HL-60 (cell line): Measurements from ENCODE around the gene HMGA1.

Experiments used
- GABPA ChIP-seq: IDR thresholded peaks from 2 replicates; pipeline ENCODE4 v1.6.1; 2012; ENCODE audit warnings: low read depth
- POLR2AphosphoS5 ChIP-seq: IDR thresholded peaks from 2 replicates; pipeline ENCODE4 v1.6.1; 2012; ENCODE audit warnings: low read depth
- SPI1 ChIP-seq: IDR thresholded peaks from 2 replicates; pipeline ENCODE4 v1.6.1; 2012; ENCODE audit warnings: low read depth, mild to moderate bottlenecking, borderline replicate concordance
- TF ChIP-seq, protein P1 (sequence below): IDR thresholded peaks from one replicate; pipeline ENCODE4 v1.5.1; 2011; ENCODE audit warnings: low read length, control low read depth, inconsistent platforms; ENCODE audit not compliant: insufficient read depth
- TF ChIP-seq, protein P2 (sequence below): IDR thresholded peaks from 2 replicates; pipeline ENCODE4 v1.6.1; 2012; ENCODE audit warnings: low read depth; ENCODE audit not compliant: insufficient replicate concordance

DNA sequence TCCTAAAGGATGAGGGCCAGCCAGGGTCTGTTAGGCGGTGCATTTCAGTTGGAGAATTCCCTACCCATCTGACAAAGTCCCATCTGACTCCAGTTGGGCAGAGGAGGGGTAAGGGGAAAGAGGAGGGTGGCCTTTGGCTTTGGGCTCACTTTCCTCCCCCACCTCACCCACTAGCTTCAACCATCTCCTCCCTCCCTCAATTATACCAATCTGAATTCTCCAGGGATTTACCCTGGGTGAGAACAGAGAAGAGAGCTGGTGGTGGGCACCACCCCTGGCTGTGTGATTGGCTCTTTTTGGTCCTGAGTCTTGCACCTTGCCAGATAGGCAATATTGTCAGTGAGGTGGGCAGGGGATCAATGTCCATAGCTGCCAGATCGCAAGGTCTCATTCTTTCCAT, 3.2 kb downstream of the HMGA1 start:
- no peak for TF ChIP-seq POLR2AphosphoS5
- TF ChIP-seq, protein P1, sequence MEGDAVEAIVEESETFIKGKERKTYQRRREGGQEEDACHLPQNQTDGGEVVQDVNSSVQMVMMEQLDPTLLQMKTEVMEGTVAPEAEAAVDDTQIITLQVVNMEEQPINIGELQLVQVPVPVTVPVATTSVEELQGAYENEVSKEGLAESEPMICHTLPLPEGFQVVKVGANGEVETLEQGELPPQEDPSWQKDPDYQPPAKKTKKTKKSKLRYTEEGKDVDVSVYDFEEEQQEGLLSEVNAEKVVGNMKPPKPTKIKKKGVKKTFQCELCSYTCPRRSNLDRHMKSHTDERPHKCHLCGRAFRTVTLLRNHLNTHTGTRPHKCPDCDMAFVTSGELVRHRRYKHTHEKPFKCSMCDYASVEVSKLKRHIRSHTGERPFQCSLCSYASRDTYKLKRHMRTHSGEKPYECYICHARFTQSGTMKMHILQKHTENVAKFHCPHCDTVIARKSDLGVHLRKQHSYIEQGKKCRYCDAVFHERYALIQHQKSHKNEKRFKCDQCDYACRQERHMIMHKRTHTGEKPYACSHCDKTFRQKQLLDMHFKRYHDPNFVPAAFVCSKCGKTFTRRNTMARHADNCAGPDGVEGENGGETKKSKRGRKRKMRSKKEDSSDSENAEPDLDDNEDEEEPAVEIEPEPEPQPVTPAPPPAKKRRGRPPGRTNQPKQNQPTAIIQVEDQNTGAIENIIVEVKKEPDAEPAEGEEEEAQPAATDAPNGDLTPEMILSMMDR: no peak
- no peak for TF ChIP-seq GABPA
- TF ChIP-seq, protein P2, sequence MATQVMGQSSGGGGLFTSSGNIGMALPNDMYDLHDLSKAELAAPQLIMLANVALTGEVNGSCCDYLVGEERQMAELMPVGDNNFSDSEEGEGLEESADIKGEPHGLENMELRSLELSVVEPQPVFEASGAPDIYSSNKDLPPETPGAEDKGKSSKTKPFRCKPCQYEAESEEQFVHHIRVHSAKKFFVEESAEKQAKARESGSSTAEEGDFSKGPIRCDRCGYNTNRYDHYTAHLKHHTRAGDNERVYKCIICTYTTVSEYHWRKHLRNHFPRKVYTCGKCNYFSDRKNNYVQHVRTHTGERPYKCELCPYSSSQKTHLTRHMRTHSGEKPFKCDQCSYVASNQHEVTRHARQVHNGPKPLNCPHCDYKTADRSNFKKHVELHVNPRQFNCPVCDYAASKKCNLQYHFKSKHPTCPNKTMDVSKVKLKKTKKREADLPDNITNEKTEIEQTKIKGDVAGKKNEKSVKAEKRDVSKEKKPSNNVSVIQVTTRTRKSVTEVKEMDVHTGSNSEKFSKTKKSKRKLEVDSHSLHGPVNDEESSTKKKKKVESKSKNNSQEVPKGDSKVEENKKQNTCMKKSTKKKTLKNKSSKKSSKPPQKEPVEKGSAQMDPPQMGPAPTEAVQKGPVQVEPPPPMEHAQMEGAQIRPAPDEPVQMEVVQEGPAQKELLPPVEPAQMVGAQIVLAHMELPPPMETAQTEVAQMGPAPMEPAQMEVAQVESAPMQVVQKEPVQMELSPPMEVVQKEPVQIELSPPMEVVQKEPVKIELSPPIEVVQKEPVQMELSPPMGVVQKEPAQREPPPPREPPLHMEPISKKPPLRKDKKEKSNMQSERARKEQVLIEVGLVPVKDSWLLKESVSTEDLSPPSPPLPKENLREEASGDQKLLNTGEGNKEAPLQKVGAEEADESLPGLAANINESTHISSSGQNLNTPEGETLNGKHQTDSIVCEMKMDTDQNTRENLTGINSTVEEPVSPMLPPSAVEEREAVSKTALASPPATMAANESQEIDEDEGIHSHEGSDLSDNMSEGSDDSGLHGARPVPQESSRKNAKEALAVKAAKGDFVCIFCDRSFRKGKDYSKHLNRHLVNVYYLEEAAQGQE: no peak
- no peak for TF ChIP-seq SPI1
